ENCODE data around the gene LHFPL2. TPM values are rescaled to one million over a fixed set of nuclear protein-coding genes. Genes with fewer than 3 reads are reported as not detected.

Gene LHFPL2
- total RNA-seq, 1 donor from 2014 or later: 33.1 TPM

- no peak overlapping the region for H3K4me3 ChIP-seq (ENCODE audit: low read depth, low read length)
- H3K27me3 ChIP-seq (ENCODE audit: control insufficient read depth, insufficient read depth, low read length): no peaks in the 10 kb centered on the region
- no peak for DNase-seq (ENCODE audit: low read depth)
- TF ChIP-seq CTCF (IDR thresholded peaks at IDR 0.05; ENCODE audit: insufficient read depth, low read length, poor library complexity, severe bottlenecking): no peak
- H3K36me3 ChIP-seq (ENCODE audit: control insufficient read depth, insufficient read depth, low read length): no peaks in the 10 kb centered on the region
These were observed 199.5 kb downstream of the LHFPL2 start for GRCh38 chr5:78449103-78449502.

- Histone ChIP-seq H3K4me3 (ENCODE audit: low read depth, low read length) (no peak overlapping the region), H3K36me3 (ENCODE audit: control insufficient read depth, insufficient read depth, low read length) (no peaks in the 10 kb centered on the region), H3K27me3 (ENCODE audit: control insufficient read depth, insufficient read depth, low read length) (no peaks in the 10 kb centered on the region)
- TF ChIP-seq CTCF (IDR thresholded peaks at IDR 0.05; ENCODE audit: insufficient read depth, low read length, poor library complexity, severe bottlenecking): no peak
- no peak for DNase-seq (ENCODE audit: low read depth)
These were observed 200.7 kb downstream of the LHFPL2 start for GRCh38 chr5:78447775-78448424.
